Stimulated activated CD4-positive, alpha-beta T cell treated with anti-CD3 and anti-CD28 coated beads, Interleukin-2, amount 100 ng/mL, for 48 hours (primary cell): Measurements from ENCODE around the gene ADD2.
"Not testable (repeated sequence)": the region's sequence is repeated elsewhere in the genome, so short reads cannot be mapped to it uniquely, and the experiment has no call there.

Experiments used
- DNase-seq, 2 donors: peaks; one replicate each; pipeline ENCODE4 v3.0.0-alpha.2; 2020

The ADD2 gene

DNA sequence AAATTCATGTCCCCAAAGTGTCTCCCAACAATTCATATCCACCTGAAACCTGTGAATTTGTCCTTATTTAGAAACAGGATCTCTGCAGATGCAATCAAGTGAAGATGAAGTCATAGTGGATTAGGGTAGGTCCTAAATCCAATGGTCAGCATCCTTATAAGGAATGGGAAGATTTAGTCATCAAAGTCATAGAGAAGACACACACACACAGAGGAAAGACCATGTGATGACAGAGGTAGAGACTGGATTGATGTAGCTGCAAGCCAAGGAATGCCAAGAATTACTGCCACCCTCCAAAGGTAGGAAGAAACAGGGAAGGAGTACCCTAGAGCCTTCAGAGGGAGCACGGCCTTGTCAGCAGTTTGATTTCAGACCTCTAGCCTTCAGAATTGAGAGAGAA, 17.7 kb downstream of the ADD2 start:
- DNase-seq = no peak

DNA sequence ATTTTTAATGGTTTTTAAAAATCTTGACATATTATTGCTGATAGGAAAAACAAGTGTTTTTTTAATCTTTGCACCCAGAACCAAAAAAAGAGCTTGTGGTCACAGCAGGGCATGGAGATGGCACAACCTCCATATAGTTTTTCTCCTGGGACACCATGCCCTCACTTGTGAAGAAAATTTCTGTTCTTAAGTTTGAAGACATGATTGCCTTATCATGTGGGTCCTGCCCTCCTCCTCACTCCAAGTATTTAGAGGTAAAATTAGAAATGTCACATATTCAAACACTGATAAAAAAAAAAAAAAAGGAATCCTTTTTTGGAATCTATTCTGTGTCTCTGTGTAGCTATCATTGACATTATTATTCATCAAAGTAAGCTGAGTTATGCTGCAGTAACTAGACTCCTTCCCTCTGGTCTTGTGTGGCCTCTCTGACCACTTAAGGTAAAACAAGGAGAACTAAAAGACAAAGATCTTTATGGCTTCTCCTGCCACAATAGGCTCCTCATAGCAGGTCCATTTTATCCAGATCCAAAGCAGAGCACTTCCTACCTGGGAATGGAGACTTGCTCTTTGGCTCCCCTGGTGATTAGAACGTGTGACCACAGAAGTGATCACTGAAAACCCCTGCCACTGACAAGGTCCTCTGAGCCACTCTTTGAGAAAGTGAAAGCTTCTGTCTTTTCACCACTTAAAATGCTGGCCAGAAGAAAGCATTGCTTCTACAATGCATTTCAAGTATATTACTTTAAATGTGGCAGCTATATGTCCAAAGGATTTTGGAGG, 19.8 kb downstream of the ADD2 start:
- DNase-seq = no peak

DNA sequence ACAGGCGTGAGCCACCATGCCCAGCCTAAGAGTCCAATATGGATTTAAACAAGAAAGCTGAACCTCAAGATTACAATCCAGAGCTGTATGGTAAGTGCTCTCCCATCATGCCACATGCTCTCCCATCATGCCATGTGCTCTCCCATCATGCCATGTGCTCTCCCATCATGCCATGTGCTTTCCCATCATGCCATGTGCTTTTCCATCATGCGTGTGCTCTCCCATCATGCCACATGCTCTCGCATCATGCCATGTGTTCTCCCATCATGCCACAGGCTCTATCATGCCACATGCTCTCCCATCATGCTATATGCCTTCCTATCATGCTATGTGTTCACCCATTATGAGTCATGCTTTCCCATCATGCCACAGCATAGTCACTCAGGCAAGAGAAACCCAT, 20.7 kb downstream of the ADD2 start:
- DNase-seq = no peak

DNA sequence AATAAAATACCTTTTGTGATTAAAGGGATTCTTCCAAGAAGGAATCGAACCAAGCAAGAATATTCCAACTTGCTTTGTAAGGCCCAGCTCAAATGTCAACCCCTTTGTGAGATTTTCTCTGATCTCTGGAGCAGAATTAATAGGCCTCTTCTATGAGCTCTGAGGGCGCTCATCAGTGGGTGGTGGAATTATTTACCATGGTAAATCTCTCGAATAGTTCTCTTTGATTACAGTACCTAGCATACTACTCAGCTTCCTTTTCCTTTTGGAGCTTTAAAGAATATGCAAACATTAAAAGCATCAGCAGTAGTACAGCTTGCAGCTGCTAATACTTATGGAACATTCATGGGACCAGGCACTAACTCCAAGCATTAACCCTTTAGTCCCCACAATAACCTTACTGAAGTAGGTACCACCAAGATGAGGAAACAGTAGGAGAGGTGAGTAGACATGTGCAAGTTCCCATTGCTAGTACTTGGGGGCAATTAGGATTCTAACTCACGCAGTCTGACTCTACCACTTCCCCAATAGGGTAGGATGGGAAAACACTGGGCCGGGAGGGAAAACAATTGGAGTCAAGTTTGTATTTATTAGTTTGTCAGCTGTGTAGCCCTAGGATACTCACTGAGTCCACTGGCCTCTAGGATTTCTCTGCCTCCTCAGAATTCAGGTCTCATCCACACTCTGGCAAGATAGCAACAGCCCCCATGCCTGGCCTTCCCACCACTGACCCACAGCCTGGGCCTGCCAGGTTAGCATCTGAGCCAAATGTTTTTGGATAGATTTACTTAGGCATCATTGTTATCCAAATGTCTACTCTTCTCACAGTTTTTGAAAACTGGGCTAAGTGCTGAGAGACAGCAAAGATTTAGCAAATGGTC, 21.7 kb downstream of the ADD2 start:
- DNase-seq = no peak

DNA sequence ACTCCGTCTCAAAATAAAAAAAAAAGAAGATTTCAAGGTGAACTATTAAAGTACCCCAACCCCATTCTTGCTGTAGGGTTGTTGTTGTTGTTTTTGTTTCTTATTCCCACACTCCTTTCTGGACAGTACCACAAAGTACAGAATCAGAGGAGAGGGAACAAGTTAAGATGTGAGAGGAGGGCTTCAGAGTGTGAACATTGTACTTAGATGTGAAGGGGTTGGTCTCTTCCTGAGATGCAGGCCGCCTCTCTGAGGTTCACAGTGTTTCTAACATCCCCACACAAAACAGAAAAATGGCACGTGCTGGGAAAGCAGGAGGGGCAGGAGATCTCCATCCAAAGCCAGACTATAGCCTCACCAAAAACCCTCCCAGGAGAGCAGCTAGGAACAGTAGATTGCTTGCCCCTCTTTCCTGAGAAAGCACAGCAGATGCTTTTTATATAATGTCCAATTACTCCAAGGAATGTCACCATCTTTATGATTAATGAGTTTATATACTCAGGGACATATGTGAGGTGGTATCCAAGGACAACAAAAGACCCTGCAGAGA, 22.6 kb downstream of the ADD2 start:
- no peak for DNase-seq

DNA sequence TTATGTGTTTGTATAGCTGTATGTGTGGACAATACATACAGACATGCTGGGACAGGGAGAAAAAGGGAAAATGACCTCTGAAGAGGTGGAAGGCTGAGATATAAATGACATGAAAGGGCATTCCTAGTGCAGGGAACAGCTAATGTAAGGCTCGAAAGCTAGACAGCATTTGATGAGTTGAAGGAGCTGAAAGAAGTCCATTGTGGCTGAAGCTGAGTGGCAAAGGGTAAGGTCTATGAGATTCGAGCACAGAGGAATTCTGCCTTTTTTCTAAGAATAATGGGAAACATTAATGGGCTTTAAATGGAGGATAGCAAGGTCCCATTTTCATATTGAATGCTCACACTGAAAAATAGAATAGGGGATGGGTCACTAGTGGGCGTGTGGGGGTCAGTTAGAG, 23.6 kb downstream of the ADD2 start:
- no peak for DNase-seq

DNA sequence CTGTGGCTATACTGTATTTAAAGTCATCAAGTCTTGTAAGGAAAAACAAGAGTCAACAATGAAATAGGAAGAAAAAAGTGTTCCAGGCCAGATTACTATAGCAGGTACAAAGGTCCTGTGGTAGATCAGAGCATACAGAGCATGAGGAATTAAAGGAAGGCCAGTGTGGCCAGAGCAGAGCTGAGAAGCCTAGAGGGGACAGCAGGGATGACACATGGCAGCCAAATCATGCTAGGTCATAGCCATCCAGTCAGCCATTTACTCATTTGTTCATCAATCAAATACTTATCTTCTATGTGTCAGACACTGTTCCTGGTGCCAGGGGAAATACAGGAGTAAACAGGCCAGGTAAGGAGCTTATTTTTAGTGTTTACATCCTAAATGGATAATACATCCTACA, 24.3 kb downstream of the ADD2 start:
- no peak for DNase-seq

DNA sequence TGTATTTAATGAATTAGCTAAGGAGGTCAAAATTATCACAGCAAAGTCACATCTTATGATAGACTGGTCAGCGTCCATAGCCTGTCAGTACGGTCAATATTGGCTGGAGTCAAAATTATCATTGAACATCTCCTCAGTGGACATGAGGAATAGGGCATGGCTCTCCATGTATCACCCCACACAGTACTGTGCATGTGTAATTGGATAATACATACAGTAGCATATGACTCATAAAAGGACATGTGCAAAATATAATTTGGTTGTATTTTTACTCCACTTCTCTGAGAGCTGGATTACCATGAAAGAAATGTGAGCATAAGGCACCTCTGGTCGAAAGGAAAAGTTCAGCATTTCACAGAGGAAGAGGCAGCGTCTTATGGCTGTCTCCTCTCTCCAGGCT, 24.9 kb downstream of the ADD2 start:
- no peak for DNase-seq

DNA sequence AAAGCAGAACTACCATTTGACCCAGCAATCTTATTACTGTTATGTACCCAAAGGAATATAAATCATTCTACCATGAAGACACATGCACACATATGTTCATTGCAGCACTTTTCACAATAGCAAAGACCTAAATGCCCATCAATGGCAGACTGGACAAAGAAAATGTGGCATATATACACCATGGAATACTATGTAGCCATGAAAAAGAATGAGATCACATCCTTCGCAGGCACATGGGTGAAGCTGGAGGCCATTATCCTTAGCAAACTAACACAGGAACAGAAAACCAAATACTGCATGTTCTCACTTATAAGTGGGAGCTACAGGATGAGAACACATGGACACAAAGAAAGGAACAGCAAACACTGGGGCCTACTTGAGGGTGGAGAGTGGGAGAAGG, 28.5 kb downstream of the ADD2 start:
- DNase-seq = not testable (repeated sequence)

DNA sequence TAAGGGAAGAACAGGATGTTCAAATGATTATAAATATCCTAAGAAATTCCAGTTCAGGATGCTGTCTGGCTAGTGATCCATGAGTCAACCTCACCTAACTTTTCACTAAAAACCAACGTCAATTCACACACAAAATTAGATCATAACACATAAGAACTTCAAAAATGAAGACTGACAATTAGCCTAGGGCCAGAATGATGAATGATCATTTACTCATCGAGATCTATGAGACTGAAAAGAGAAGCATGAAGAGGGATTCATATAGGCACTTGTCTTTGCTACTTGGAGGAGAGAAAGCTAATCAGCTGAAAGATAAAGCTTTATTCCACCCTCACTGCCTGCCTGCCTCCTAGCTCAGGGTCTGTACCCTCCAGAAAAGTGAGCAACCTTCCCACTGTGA, 29.8 kb downstream of the ADD2 start:
- no peak for DNase-seq

DNA sequence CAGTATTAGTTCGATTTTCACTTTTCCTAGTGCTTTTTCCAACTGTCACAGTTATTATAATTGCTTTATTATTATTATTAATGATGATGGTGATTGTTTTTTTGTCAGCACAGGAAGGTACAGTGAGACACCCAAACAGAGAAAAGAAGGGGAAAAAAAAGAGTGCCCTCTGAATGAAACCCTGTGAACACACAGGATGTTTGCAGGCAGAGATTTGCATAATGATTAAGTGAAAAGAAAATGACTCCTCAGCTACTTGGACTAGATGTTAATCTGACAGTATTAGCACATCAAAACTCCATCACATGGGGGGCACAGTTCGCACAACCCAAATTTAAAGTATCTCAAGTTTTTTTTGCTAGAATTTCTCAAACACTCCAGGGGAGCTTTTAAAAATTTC, 32.9 kb downstream of the ADD2 start:
- DNase-seq = no peak

DNA sequence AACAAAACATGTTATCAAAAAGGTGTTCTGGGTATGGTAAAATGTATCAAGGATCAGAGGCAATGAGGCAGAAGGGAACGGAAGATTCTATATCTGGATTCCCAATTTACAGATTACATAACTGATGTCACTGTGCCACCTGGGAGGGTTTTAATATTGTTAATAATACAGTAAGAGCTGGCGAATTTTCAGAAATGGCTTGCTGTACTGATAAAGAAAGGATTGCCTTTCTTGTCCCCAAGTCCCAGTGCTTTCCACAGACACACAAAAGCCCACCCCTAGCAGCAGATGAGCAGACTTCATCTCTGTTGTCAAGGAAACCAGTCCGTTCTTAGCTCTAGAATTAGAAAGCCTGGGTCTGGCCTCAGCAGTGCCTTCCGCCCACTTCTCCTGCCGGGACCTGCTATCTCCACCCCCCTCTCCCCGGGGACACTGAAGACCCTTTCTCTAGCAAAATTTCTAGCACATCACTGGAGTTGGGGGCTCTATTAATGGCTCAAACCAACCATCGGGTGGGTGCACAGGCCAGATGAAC, 34.3 kb downstream of the ADD2 start:
- DNase-seq = no peak

DNA sequence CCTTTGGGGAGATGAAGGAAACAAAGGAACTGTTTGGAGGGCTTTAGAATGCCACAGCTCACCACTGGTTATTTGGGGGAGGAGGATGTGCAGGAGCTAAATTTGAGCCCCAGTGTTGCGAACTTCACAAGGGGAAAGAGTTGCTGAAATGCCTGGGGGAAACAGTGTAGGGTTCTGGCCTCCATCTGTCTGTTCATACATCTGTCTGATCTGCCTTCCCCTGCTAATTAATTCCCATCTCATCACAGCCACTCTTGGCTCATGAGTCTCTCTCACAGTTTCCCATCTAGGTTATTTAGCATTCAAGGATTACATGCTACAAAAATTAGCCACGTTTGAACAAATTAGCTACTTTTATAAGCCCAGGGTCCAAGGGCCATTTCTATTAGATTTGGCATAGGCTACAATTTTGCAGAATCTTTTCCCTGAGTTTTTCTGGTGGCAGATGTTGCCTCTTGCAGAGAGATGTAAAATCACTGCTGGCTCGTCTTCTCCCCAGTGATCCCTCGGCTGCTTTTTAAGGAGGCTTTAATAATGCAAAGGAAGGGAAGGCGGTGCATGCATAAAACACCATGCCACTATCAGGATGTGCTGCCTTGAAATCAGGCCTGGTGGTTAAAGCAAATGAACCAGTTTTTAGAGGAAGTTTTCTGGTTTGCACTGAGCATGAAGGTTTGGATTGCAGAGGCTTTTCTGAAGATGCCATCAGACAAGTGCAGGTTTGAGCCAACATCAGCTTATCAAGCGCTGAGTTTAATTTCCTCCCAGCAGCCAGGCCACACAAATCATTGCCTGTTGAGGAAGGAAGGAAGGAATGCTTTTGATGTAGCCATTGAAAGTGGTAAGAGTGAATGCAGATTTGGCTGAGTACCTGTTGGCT, 35.0 kb downstream of the ADD2 start:
- no peak for DNase-seq

DNA sequence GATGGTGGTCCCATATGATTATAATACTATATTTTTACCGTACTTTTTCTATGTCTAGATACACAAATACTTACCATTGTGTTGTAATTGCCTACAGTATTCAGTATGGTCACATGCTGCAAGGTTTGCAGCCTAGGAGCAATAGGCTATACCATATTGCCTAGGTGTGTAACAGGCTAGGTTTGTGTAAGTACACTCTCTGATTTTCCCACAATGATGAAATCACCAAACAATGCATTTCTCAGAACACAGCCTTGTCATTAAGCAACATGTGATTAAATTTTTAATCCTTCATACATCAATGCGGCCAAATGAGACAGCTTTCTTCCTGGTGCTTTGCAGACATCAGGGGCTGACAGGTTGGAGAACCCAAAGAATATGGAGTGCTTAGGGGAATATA, 37.3 kb downstream of the ADD2 start:
- DNase-seq = no peak

DNA sequence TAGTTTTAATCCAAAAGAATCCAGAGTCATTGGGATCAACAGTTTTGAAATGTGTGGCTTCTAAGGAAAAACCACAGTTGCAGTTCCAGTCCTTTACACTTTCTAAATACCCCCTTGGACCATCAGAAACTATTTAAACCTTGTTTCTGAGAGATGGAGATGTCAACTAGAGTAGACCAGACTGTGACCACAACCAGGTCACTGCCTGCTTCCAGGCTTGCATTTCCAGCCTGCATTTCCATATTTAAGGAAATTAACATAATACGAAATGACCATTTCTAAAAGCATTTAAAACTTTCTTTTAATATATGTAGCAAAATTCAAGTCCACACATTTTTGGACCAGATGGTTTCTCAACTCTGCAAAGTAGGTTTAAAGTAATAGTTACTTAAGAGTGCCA, 38.4 kb downstream of the ADD2 start:
- no peak for DNase-seq

DNA sequence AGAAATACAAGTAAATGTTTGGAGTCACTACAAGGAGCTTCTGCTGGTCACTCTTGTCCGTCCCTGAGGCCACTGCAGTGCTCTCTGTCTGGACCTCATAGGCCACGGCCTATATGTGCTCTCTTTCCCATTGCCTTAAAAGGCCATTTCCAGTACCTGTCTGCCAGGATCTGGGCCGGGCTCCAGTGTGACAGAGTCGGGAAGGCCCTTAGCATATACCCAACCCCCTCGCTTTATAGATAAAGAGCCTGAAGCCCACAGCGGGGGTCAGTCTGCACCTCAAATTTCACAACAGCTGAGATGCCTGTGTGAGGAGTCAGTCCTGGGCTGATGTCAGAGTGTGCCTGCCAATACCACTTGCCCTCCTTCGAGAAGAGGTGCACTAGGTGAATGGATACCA, 39.9 kb downstream of the ADD2 start:
- no peak for DNase-seq

DNA sequence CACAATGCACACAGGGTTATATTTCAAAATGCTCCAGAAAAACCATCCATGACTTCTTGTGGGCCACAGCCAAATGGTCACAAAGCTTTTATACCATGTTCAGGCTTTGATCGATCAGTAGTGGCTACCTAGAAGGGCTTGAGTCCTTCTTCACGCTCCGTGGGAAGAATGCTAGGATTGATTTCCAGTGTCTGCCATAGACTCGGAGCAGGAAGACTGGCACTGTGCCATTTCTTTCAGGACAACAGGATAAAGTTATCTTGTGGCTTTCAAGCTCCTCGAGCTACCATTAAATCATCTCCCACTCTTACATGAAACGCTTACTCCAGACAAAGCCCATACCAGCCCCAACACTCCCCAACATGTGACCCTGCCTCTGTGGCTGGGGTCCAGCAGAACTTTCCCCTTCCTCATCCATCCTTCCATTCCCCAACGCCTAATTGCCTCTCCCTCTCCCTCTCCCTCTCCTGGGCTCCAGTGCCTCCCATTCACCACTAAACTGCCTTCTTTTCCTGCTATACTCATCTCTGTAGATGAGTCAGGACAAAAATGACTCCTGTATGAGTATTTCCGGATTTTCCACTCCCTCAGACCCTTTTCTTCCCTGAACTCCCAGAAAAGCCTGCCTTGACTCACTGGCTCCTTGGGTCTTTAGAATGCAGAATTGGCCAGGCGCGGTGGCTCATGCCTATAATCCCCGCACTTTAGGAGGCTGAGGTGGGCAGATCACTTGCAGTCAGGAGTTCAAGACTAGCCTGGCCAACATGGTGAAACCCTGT, 40.9 kb downstream of the ADD2 start:
- DNase-seq = no peak

DNA sequence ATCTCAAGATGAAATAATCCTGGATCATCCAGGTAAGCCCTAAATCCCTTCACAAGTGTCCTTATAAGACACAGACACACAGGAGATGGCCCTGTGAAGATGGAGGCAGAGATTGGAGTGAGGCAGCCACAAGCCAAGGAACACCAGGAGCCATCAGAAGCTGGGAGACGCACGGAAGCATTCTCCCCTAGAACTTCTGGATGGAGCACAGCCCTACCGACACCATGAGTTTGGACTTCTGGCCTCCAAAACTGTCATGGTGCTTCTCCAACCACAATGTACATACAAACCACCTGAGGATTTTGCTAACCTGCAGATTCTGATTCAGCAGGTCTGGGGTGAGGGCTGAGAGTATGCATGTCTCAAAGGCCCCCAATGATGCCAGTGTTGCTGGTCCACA, 42.5 kb downstream of the ADD2 start:
- DNase-seq = no peak

DNA sequence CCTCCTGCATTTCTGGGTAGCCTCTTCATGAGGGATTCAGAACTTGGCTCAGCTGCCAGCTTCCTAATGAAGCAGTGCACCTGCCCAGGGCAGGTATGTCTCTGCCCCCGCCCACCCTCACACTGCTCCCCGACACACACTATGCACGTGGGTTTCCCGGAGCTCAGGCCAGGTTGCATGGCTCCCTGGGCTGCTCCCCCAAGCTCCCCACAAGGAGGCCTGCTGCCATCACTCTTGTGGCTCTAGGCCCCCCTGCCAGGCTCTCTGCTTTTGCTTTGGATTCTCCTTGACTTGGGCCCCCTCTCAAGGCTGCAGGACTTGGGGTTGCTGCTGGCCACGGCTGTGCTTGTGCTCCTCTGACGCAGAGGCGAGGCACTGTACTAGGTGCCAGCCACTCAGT, 43.6 kb downstream of the ADD2 start:
- DNase-seq = no peak

DNA sequence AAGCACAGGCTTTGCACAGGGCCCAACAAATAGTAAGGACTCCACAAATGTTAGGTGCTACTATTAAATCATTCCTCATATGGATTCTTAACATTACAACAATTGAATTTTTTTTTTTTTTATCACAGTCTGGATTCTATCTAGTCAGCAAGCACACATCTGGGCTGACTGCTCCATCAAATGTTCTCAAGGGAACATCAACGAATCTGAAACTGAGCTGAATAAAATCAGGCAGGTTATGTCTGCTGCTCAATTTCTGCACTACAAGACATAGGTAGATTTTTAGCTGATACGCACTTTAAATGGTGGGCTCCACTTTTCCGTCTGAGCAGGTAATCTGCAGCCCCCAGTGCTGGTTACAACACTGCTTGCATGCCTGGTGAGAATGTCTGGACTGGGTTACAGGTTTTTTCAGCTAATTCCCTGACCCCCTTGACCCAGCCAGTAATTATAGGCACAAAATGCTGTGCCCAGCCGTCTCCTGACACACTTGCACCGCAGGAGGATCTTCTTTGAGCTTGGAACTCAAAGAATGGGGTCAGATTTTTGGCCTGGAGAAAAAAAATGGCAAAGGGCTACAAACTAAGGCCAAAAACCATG, 44.6 kb downstream of the ADD2 start:
- DNase-seq = no peak

DNA sequence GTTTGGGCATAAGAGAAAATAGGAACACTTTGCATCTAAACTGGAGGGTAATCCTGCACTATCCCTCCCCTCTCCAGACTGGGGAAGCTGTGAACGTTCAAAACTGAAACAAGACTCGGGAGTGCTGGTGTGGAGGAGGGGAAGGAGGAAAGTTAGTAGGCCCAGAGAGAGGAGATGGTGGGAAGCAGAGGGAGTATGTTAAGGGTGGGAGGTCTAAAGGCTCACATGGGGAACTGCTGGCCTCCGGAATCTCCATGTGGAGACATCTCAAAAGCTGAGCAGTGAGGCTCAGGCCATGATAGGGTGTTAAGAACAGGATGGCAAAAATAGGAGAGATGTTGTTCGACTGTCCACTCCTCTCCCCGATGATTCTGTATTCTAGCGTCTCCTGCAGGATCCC, 47.9 kb downstream of the ADD2 start:
- DNase-seq = no peak

DNA sequence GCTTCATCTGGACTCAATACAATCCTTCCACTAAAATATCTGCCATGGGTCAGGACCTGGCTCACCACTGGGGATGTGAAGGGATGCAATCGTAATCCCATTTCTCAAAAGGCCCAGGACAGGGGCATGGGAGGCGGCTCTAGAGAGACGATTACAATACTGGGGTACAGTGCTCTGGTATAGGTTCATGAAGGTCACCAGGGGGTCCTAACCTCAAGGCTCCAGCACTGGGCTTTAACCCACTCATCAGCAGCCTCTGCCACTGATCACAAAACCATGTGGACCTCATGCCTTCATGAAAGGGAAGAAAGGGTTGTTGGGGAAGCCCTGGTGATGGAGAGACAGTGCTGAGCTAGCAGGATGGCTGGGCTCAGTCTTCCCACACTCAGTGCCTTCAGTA, 48.8 kb downstream of the ADD2 start:
- DNase-seq = no peak
